HFFc6 (cell line): ENCODE results near the gene NALF2. TPM values are rescaled to one million over a fixed set of nuclear protein-coding genes. Genes with fewer than 3 reads are reported as not detected.

Experiments
- DNase-seq: peaks from one replicate; pipeline ENCODE4 v3.0.0-alpha.2; 2018
- H3K27ac Mint-ChIP-seq: 2 replicates; pipeline ENCODE4 v1.8.0; 2020; ENCODE audit warnings: mild to moderate bottlenecking, mixed read lengths
- H3K27me3 Mint-ChIP-seq: 2 replicates; pipeline ENCODE4 v1.8.0; 2021; ENCODE audit warnings: mild to moderate bottlenecking, moderate library complexity, mixed read lengths; ENCODE audit not compliant: insufficient read depth
- H3K36me3 Mint-ChIP-seq: 2 replicates; pipeline ENCODE4 v1.8.0; 2021; ENCODE audit warnings: low read depth, mixed read lengths
- H3K4me1 Mint-ChIP-seq: 2 replicates; pipeline ENCODE4 v1.8.0; 2020; ENCODE audit warnings: low read depth, mixed read lengths
- H3K4me3 Mint-ChIP-seq: 2 replicates; pipeline ENCODE4 v1.8.0; 2020; ENCODE audit warnings: mild to moderate bottlenecking, moderate library complexity, mixed read lengths
- H3K9me3 Mint-ChIP-seq: 2 replicates; pipeline ENCODE4 v1.8.0; 2020; ENCODE audit warnings: mild to moderate bottlenecking, mixed read lengths
- total RNA-seq, 6 experiments: library from RNA; stranded (reverse); fragmentation: NEBNext Ultra II Directional; extraction: Animal tissue kit (Norgen Biotek cat#: 25700); gene quantifications; 2 replicates in 1 of 6; 3 replicates in 5 of 6; pipeline ENCODE4 v1.2.3, GENCODE V29; 2021
- TF ChIP-seq, protein P1 (sequence below): fragments of 200-600 bp; sonication (generic); IDR thresholded peaks from 2 replicates; pipeline ENCODE4 v1.5.0; 2021; ENCODE audit warnings: antibody characterized with exemption, mild to moderate bottlenecking

Gene NALF2
- total RNA-seq, 6 experiments from 2014 or later, result not detected

DNA sequence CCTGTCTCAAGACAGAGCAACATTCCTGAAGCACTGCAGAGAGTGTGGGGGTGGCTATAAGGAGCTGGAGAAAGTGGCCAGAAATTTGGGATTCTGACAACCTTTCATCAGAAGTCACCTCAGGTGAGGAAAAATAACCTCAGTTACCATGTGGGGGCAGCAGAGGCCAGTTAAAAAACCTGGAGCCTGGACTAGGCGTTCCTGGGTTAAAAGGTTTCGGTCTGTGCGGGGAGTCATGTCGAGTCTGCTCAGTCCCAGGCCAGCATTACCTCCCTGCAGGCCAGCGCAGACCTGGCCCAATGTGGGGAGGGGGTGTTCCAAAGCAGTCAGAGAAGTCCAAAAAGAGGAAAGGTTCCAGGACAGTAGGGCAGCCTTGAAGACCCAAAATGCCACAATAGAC lies 10.9 kb upstream of the NALF2 start:
- H3K36me3 Mint-ChIP-seq, result no peaks in the 10 kb centered on the region
- peak; percentile 4 for DNase-seq
- H3K27me3 Mint-ChIP-seq, result peaks cover 6% of the 10 kb centered on the region; the same call in 1 of the 2 replicates
- no peak overlapping the region for H3K27ac Mint-ChIP-seq
- H3K9me3 Mint-ChIP-seq, result no peaks in the 10 kb centered on the region
- H3K4me3 Mint-ChIP-seq, result no peak overlapping the region
- TF ChIP-seq, protein P1, sequence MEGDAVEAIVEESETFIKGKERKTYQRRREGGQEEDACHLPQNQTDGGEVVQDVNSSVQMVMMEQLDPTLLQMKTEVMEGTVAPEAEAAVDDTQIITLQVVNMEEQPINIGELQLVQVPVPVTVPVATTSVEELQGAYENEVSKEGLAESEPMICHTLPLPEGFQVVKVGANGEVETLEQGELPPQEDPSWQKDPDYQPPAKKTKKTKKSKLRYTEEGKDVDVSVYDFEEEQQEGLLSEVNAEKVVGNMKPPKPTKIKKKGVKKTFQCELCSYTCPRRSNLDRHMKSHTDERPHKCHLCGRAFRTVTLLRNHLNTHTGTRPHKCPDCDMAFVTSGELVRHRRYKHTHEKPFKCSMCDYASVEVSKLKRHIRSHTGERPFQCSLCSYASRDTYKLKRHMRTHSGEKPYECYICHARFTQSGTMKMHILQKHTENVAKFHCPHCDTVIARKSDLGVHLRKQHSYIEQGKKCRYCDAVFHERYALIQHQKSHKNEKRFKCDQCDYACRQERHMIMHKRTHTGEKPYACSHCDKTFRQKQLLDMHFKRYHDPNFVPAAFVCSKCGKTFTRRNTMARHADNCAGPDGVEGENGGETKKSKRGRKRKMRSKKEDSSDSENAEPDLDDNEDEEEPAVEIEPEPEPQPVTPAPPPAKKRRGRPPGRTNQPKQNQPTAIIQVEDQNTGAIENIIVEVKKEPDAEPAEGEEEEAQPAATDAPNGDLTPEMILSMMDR, result peak; percentile 57
- no peaks in the 10 kb centered on the region for H3K4me1 Mint-ChIP-seq

DNA sequence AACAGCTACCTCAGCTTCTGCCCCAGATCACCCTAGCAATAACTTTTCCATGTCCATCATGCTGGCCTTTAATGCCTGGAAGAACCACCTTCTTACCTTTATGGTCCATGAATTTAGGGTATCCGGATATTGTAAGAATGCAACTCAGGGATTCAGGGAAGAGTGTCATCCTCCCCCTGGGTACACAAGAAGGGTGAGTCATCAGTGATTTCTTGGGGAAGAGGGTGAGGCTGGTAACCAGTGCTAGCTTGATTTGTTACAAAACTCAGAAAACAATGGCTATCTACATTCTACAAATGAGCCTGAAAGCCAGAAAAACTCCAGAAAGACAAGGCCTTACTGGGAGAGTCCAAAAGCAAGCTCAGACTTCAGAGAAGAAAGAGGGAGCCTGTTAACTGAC lies 10.4 kb upstream of the NALF2 start:
- H3K4me3 Mint-ChIP-seq, result no peak overlapping the region
- no peaks in the 10 kb centered on the region for H3K36me3 Mint-ChIP-seq
- peaks cover 6% of the 10 kb centered on the region; the same call in 1 of the 2 replicates for H3K27me3 Mint-ChIP-seq
- H3K9me3 Mint-ChIP-seq, result no peaks in the 10 kb centered on the region
- TF ChIP-seq, protein P1, result no peak
- no peaks in the 10 kb centered on the region for H3K4me1 Mint-ChIP-seq
- no peak for DNase-seq
- no peak overlapping the region for H3K27ac Mint-ChIP-seq

DNA sequence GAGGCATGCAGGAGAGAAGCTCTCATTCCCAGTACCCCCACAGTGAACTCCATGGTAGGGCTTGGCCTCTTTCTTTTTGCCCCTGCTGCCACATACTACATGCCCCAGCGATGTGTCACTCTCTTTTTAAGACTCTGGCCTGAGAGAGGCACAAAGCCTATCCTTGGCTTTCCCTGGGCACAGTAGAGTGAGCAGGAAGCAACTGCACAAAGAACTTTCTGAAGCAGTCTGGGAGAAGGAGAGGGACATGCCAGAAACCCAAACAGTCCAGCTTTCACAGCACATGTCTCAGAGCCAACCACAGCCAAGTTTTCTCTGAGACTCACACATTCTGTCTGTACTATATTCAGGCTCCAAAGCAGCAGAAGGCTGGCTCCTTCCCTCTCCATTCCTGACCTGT lies 7.9 kb upstream of the NALF2 start:
- Mint-ChIP-seq H3K27me3 (peaks cover 5% of the 10 kb centered on the region; the same call in 1 of the 2 replicates), H3K9me3 (no peaks in the 10 kb centered on the region), H3K27ac (no peak overlapping the region), H3K4me3 (no peak overlapping the region), H3K4me1 (no peaks in the 10 kb centered on the region), H3K36me3 (no peaks in the 10 kb centered on the region)
- TF ChIP-seq, protein P1, result no peak
- DNase-seq, result no peak

DNA sequence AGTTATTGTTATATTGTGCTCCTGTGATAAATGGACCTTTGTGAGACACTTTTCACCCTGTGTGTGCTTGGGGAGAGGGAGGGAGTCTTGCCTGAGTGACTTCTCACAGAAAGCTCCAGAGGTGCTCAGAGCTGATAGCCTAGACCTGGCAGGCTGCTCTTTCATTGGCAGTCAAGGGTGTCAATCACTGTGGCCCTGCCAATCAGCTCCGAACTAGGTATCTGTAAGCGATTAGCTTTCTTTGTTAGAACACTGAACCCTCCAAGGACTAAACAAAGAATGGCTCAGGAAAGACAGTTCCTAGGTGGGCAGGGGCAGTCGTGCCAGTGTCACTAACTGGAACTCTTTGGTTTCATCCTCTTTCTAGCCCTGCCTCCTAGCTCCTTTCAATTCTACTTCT lies 2.7 kb upstream of the NALF2 start:
- no peak overlapping the region for H3K4me3 Mint-ChIP-seq
- H3K9me3 Mint-ChIP-seq, result no peaks in the 10 kb centered on the region
- TF ChIP-seq, protein P1, result no peak
- H3K4me1 Mint-ChIP-seq, result no peaks in the 10 kb centered on the region
- DNase-seq, result no peak
- H3K36me3 Mint-ChIP-seq, result no peaks in the 10 kb centered on the region
- no peak overlapping the region for H3K27ac Mint-ChIP-seq
- H3K27me3 Mint-ChIP-seq, result peaks cover 4% of the 10 kb centered on the region; the same call in 1 of the 2 replicates

DNA sequence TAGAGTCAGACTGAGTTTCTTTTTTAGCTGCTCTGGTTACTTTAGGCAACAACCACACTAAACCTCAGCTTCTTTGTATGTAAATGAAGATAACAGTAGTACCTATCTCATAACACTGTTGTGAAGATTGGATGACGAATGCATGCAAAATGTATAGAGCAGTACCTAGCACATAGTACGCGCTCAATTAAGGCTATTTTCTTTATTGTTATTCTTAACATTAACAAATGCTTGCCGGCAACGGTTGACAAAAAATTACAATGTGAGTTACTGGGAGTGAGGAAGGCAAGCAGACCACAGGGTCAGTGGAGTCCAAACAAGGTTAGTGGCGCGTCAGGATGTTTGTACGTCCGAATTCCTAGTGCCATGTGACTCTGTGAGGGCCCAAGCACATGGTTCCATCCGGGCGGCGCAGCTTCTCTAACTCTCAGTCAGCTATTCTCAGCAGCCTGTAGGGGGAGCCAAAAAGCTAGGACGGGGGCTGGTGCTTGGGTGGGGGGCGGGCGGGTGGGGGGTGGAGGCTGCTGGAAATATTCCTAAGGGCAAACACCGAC lies 821 bp upstream of the NALF2 start:
- Mint-ChIP-seq H3K4me1 (no peaks in the 10 kb centered on the region), H3K27ac (no peak overlapping the region), H3K4me3 (no peak overlapping the region), H3K27me3 (peaks cover 13% of the 10 kb centered on the region; the same call in 1 of the 2 replicates), H3K36me3 (no peaks in the 10 kb centered on the region), H3K9me3 (no peaks in the 10 kb centered on the region)
- TF ChIP-seq, protein P1, result peak; percentile 32; the same call in 1 of the 2 replicates
- DNase-seq, result no peak
